Endothelial cell of umbilical vein (primary cell): ENCODE results near the gene PGP. TPM values are rescaled to one million over a fixed set of nuclear protein-coding genes. Genes with fewer than 3 reads are reported as not detected.

ENCODE experiments used
- BruUV-seq: library from RNA; stranded (reverse); fragments of 400-500 nt; replicated peaks from 2 replicates; lab custom pipeline; 2021; lab: Mats Ljungman, UMichigan
- CTCF ChIA-PET: fragments of 300-600, 350-600 bp; sonication (Branson Sonifier 250); formaldehyde crosslinking; loops from one replicate; lab custom pipeline; 2021; ENCODE audit warnings: antibody characterized with exemption, inconsistent platforms; lab: Charles Lee
- POLR2A ChIA-PET: fragments of 300-600, 350-600 bp; sonication (Branson Sonifier 250); formaldehyde crosslinking; loops from one replicate; lab custom pipeline; 2021; ENCODE audit warnings: antibody characterized with exemption, inconsistent platforms; lab: Charles Lee
- DNase-seq: peaks from one replicate; pipeline ENCODE4 v3.0.0-alpha.2; 2011; ENCODE audit warnings: low read depth, low spot score
- FAIRE-seq: peaks from 2 replicates; lab custom pipeline; 2011; peaks lifted over from hg19 to GRCh38; lab: Jason Lieb, UNC
- H2AFZ ChIP-seq: 2 replicates; pipeline ENCODE4 v1.6.0; 2012; ENCODE audit warnings: low read depth, low read length, control low read depth, inconsistent platforms
- H3K27ac ChIP-seq: 2 replicates; pipeline ENCODE4 v1.5.1; 2011; ENCODE audit warnings: low read depth, mild to moderate bottlenecking, control low read depth, low read length, moderate library complexity; ENCODE audit not compliant: insufficient read depth
- H3K27me3 ChIP-seq, 2 experiments: 2 replicates each; pipeline versions ENCODE4 v1.6.0 to v1.6.1; 2011; ENCODE audit warnings: low read length in 2 of 2, mixed read lengths in 1 of 2; ENCODE audit not compliant: control insufficient read depth in 2 of 2, insufficient read depth in 2 of 2
- H3K36me3 ChIP-seq, 2 experiments: 2 replicates in 1 of 2; 3 replicates in 1 of 2; pipeline ENCODE4 v1.5.1; 2011; ENCODE audit warnings: low read length in 2 of 2, mild to moderate bottlenecking in 1 of 2, moderate library complexity in 1 of 2; ENCODE audit not compliant: control insufficient read depth in 2 of 2, insufficient read depth in 2 of 2; ENCODE audit errors: extremely low read depth in 1 of 2
- H3K4me1 ChIP-seq: 3 replicates; pipeline ENCODE4 v1.5.1; 2011; ENCODE audit warnings: mild to moderate bottlenecking, low read length; ENCODE audit not compliant: control insufficient read depth, insufficient read depth; ENCODE audit errors: extremely low read depth
- H3K4me2 ChIP-seq: 2 replicates; pipeline ENCODE4 v1.6.1; 2011; ENCODE audit warnings: low read length, control low read depth, mixed read lengths; ENCODE audit not compliant: insufficient read depth
- H3K4me3 ChIP-seq, 3 experiments: fragments of 200-600 bp in 1 of 3; sonication (generic), shearing (Covaris generic) in 1 of 3; replicated peaks in 1 of 3; 2 replicates each; pipeline ENCODE4 v1.5.1; 2011 to 2016; ENCODE audit warnings: control low read depth in 3 of 3, low read length in 3 of 3, mild to moderate bottlenecking in 2 of 3, inconsistent platforms in 1 of 3, low read depth in 1 of 3, moderate library complexity in 1 of 3; ENCODE audit not compliant: insufficient read depth in 1 of 3
- H3K79me2 ChIP-seq: 2 replicates; pipeline ENCODE4 v1.6.0; 2012; ENCODE audit warnings: low read length, inconsistent platforms; ENCODE audit not compliant: control insufficient read depth, insufficient read depth
- H3K9ac ChIP-seq: replicated peaks from 2 replicates; pipeline ENCODE3; 2011; ENCODE audit warnings: low read length, control low read depth; ENCODE audit not compliant: insufficient read depth; ENCODE audit errors: extremely low read depth
- H3K9me1 ChIP-seq: replicated peaks from 3 replicates; pipeline ENCODE4 v1.6.0; 2011; ENCODE audit warnings: mild to moderate bottlenecking, low read length; ENCODE audit not compliant: control insufficient read depth, insufficient read depth; ENCODE audit errors: extremely low read depth
- H3K9me3 ChIP-seq: replicated peaks from 2 replicates; pipeline ENCODE4 v1.5.1; 2012; ENCODE audit warnings: low read length, inconsistent platforms; ENCODE audit not compliant: control insufficient read depth, insufficient read depth
- H4K20me1 ChIP-seq: replicated peaks from 2 replicates; pipeline ENCODE3; 2011; ENCODE audit warnings: mild to moderate bottlenecking, low read length; ENCODE audit not compliant: control insufficient read depth, insufficient read depth; ENCODE audit errors: extremely low read depth
- EZH2 ChIP-seq: IDR thresholded peaks from 2 replicates; pipeline ENCODE4 v1.6.1; 2012; ENCODE audit warnings: borderline replicate concordance, low read depth, mild to moderate bottlenecking, moderate library complexity, low read length, inconsistent platforms; ENCODE audit not compliant: severe bottlenecking
- FOS ChIP-seq: IDR thresholded peaks from 2 replicates; pipeline ENCODE4 v1.6.1; 2011; ENCODE audit warnings: mild to moderate bottlenecking, low read length, moderate library complexity, borderline replicate concordance; ENCODE audit not compliant: insufficient read depth
- GATA2 ChIP-seq: IDR thresholded peaks from 2 replicates; pipeline ENCODE4 v1.7.0; 2011; ENCODE audit warnings: low read depth, mild to moderate bottlenecking, moderate library complexity, mixed read lengths, low read length; ENCODE audit not compliant: insufficient read length, insufficient read depth
- JUN ChIP-seq: IDR thresholded peaks from 2 replicates; pipeline ENCODE4 v1.6.1; 2011; ENCODE audit warnings: borderline replicate concordance, low read depth; ENCODE audit not compliant: insufficient read length, insufficient read depth
- MYC ChIP-seq: IDR thresholded peaks from one replicate; pipeline ENCODE4 v1.6.1; 2011; ENCODE audit warnings: mild to moderate bottlenecking, low read depth, low read length
- POLR2A ChIP-seq: IDR thresholded peaks from 2 replicates; pipeline ENCODE4 v1.6.1; 2012; ENCODE audit warnings: low read depth, mild to moderate bottlenecking, control low read depth, low read length
- POLR2AphosphoS5 ChIP-seq: IDR thresholded peaks from 2 replicates; pipeline ENCODE4 v1.6.1; 2012; ENCODE audit warnings: low read depth, mild to moderate bottlenecking, control low read depth, low read length, moderate library complexity; ENCODE audit not compliant: insufficient read depth
- dilution Hi-C: fragments of 300-500 bp; cut with MboI; formaldehyde crosslinking; loops from one replicate; pipeline ENCODE4 v1.15.0; 2019; ENCODE audit warnings: low sequenced_read_pairs; ENCODE audit not compliant: extremely low pct_ligation_motif_present
- intact Hi-C: fragments of 100-400 bp; cut with micrococcal nuclease; formaldehyde crosslinking; loops from one replicate; pipeline ENCODE4 v1.10.0; 2022
- polyA plus RNA-seq, 4 experiments: library from polyadenylated mRNA; depleted of rRNA in 3 of 4; stranded (reverse) in 3 of 4; unstranded in 1 of 4; fragments of >200 nt; gene quantifications; 2 replicates each; pipeline versions ENCODE4 v1.2.1 to v1.2.3, GENCODE V29; 2011 to 2012; ENCODE audit warnings: missing spikeins in 1 of 4
- total RNA-seq: library from RNA; stranded (reverse); gene quantifications from 2 replicates; pipeline ENCODE4 v1.2.3, GENCODE V29; 2021
- TF ChIP-seq, protein P1 (sequence below): IDR thresholded peaks from 2 replicates; pipeline ENCODE4 v1.6.1; 2011; ENCODE audit not compliant: insufficient read depth, insufficient read length
- TF ChIP-seq, protein P2 (sequence below), 2 donors: IDR thresholded peaks; 1 replicate in 1 of 2; 2 replicates in 1 of 2; pipeline ENCODE4 v1.5.1; 2011; ENCODE audit warnings: low read length in 2 of 2, mild to moderate bottlenecking in 2 of 2, moderate library complexity in 2 of 2, control low read depth in 1 of 2, inconsistent platforms in 1 of 2, low read depth in 1 of 2; ENCODE audit not compliant: insufficient read depth in 1 of 2; ENCODE audit errors: extremely low read depth in 1 of 2

The PGP gene
- total and polyA plus RNA-seq, 2 donors (not counting 3 experiments of a cell fraction or from before 2014, with no cell fraction given), result 28.5 to 29.6 TPM

DNA sequence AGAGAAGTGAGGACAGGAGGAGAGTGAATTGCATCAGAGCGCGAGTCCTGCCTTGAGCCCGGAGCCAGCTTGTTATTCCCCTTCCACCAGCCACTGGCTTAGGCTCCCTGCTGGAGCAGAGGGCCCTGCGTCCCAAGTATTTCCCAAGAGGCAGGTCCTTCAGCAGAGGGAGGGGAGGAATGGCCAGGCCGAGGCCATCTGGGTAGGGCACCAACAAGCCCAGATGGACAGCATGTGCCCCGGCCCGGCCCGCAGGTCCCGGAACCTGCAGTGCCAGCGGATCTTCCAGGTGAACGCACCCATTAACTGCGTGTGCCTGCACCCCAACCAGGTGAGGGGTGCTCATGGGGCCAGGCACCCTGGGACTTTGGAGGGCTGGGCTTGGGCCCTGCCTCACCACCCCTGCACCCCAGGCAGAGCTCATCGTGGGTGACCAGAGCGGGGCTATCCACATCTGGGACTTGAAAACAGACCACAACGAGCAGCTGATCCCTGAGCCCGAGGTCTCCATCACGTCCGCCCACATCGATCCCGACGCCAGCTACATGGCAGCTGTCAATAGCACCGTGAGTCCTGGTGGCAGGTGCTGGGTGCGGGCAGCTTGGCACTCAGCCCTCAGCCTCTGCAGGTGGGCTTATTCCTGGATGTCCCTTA lies 7.7 kb downstream of the PGP start:
- CTCF ChIA-PET, result no interaction called here
- dilution Hi-C loops (no loop called here), intact Hi-C loops (no loop called here)
- no peak overlapping the region for H2AFZ ChIP-seq
- peaks cover 7% of the 10 kb centered on the region for H3K79me2 ChIP-seq
- no peak overlapping the region for H3K9ac ChIP-seq
- H3K9me3 ChIP-seq, result no peaks in the 10 kb centered on the region
- FAIRE-seq (no peak), DNase-seq (no peak)
- no peak overlapping the region for H3K4me3 ChIP-seq
- H3K27me3 ChIP-seq, result no peaks in the 10 kb centered on the region
- no peaks in the 10 kb centered on the region for H3K9me1 ChIP-seq
- no peak for TF ChIP-seq GATA2
- no peak for TF ChIP-seq MYC
- TF ChIP-seq, protein P1, sequence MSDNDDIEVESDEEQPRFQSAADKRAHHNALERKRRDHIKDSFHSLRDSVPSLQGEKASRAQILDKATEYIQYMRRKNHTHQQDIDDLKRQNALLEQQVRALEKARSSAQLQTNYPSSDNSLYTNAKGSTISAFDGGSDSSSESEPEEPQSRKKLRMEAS, result no peak
- TF ChIP-seq JUN, result no peak
- TF ChIP-seq EZH2, result no peak
- TF ChIP-seq, protein P2, sequence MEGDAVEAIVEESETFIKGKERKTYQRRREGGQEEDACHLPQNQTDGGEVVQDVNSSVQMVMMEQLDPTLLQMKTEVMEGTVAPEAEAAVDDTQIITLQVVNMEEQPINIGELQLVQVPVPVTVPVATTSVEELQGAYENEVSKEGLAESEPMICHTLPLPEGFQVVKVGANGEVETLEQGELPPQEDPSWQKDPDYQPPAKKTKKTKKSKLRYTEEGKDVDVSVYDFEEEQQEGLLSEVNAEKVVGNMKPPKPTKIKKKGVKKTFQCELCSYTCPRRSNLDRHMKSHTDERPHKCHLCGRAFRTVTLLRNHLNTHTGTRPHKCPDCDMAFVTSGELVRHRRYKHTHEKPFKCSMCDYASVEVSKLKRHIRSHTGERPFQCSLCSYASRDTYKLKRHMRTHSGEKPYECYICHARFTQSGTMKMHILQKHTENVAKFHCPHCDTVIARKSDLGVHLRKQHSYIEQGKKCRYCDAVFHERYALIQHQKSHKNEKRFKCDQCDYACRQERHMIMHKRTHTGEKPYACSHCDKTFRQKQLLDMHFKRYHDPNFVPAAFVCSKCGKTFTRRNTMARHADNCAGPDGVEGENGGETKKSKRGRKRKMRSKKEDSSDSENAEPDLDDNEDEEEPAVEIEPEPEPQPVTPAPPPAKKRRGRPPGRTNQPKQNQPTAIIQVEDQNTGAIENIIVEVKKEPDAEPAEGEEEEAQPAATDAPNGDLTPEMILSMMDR (IDR thresholded peaks at IDR 0.05; ENCODE audit: extremely low read depth in 1 of 2, insufficient read depth in 1 of 2, low read depth in 1 of 2, low read length in 2 of 2), result no peak
- TF ChIP-seq POLR2AphosphoS5, result no peak
- TF ChIP-seq POLR2A, result no peak
- no peak for TF ChIP-seq FOS
- H3K4me2 ChIP-seq, result no peak overlapping the region
- H3K4me1 ChIP-seq, result peaks cover 10% of the 10 kb centered on the region
- no peak overlapping the region for H3K27ac ChIP-seq
- peaks cover 0 to 22% of the 10 kb centered on the region in 2 experiments for H3K36me3 ChIP-seq
- H4K20me1 ChIP-seq, result no peaks in the 10 kb centered on the region
- POLR2A ChIA-PET, result no interaction called here
- BruUV-seq, result no TSS peak
